ENCODE results near the gene SLC9A3.
"Not testable (repeated sequence)": the region's sequence is repeated elsewhere in the genome, so short reads cannot be mapped to it uniquely, and the experiment has no call there.

Gene SLC9A3

GRCh38 chr5:524234-524972 lies at the start of gene SLC9A3:
SLC9A3 (minus strand) TSS chr5:524449.
- DNase-seq (ENCODE audit: low spot score), result no peak

- DNase-seq (ENCODE audit: low spot score), result no peak
These were observed 49.7 kb upstream of the SLC9A3 start for GRCh38 chr5:573976-574375.

GRCh38 chr5:573206-573605 lies 49.0 kb upstream of the SLC9A3 start:
- no peak for DNase-seq (ENCODE audit: low spot score)

- no peak for DNase-seq (ENCODE audit: low spot score)
These were observed 48.3 kb upstream of the SLC9A3 start for GRCh38 chr5:572398-573019.

GRCh38 chr5:571791-572190 lies 47.5 kb upstream of the SLC9A3 start:
- no peak for DNase-seq (ENCODE audit: low spot score)

GRCh38 chr5:570886-571285 lies 46.6 kb upstream of the SLC9A3 start:
- DNase-seq (ENCODE audit: low spot score), result no peak

- no peak for DNase-seq (ENCODE audit: low spot score)
These were observed 46.2 kb upstream of the SLC9A3 start for GRCh38 chr5:570446-570845.

- no peak for DNase-seq (ENCODE audit: low spot score)
These were observed 45.7 kb upstream of the SLC9A3 start for GRCh38 chr5:569868-570361.

GRCh38 chr5:569358-569867 lies 45.2 kb upstream of the SLC9A3 start:
- DNase-seq (ENCODE audit: low spot score), result no peak

GRCh38 chr5:568809-569208 lies 44.6 kb upstream of the SLC9A3 start:
- DNase-seq (ENCODE audit: low spot score), result no peak

GRCh38 chr5:568061-568781 lies 44.0 kb upstream of the SLC9A3 start:
- DNase-seq (ENCODE audit: low spot score), result no peak

GRCh38 chr5:567664-568060 lies 43.4 kb upstream of the SLC9A3 start:
- DNase-seq (ENCODE audit: low spot score), result no peak

- no peak for DNase-seq (ENCODE audit: low spot score)
These were observed 42.5 kb upstream of the SLC9A3 start for GRCh38 chr5:566636-567309.

- DNase-seq (ENCODE audit: low spot score), result no peak
These were observed 41.7 kb upstream of the SLC9A3 start for GRCh38 chr5:565782-566440.

- no peak for DNase-seq (ENCODE audit: low spot score)
These were observed 37.2 kb upstream of the SLC9A3 start for GRCh38 chr5:561408-561807.

- DNase-seq (ENCODE audit: low spot score), result no peak
These were observed 36.5 kb upstream of the SLC9A3 start for GRCh38 chr5:560792-561166.

- no peak for DNase-seq (ENCODE audit: low spot score)
These were observed 34.7 kb upstream of the SLC9A3 start for GRCh38 chr5:558871-559503.

- no peak for DNase-seq (ENCODE audit: low spot score)
These were observed 34.1 kb upstream of the SLC9A3 start for GRCh38 chr5:558326-558725.

- not testable (repeated sequence) for DNase-seq (ENCODE audit: low spot score)
These were observed 33.7 kb upstream of the SLC9A3 start for GRCh38 chr5:557917-558316.

- no peak for DNase-seq (ENCODE audit: low spot score)
These were observed 32.7 kb upstream of the SLC9A3 start for GRCh38 chr5:556909-557441.

GRCh38 chr5:555058-555623 lies 30.9 kb upstream of the SLC9A3 start:
- DNase-seq (ENCODE audit: low spot score), result no peak
